Activated CD8-positive, alpha-beta memory T cell treated with anti-CD3 and anti-CD28 coated beads, Interleukin-2, amount 10 ng/mL, durations not matched to agents 7 days and 5 days (primary cell): Measurements from ENCODE around the gene TRIM65. TPM values are rescaled to one million over a fixed set of nuclear protein-coding genes. Genes with fewer than 3 reads are reported as not detected.
A peak's percentile ranks its signal among the peaks of the same experiment; 100 is the strongest.
"Not testable (repeated sequence)": the region's sequence is repeated elsewhere in the genome, so short reads cannot be mapped to it uniquely, and the experiment has no call there.

Source experiments
- ATAC-seq: fragments of 150-1000 bp; cut with Tn5 transposase; one replicate; pipeline ENCODE4 v1.10.0; 2021; ENCODE audit warnings: moderate library complexity
- CTCF ChIA-PET: fragments of 350-600 bp; sonication (Branson Sonifier 250); formaldehyde crosslinking; loops from one replicate; lab custom pipeline; 2021; ENCODE audit warnings: antibody characterized with exemption; lab: Charles Lee
- DNase-seq: peaks from one replicate; pipeline ENCODE4 v3.0.0-alpha.2; 2020
- H3K27ac Mint-ChIP-seq: one replicate; pipeline ENCODE4 v1.8.0; 2021; ENCODE audit warnings: mild to moderate bottlenecking, mixed read lengths
- H3K27me3 Mint-ChIP-seq: one replicate; pipeline ENCODE4 v1.8.0; 2021; ENCODE audit warnings: mixed read lengths
- H3K36me3 Mint-ChIP-seq: one replicate; pipeline ENCODE4 v1.8.0; 2021; ENCODE audit warnings: mild to moderate bottlenecking, mixed read lengths
- H3K4me1 Mint-ChIP-seq: one replicate; pipeline ENCODE4 v1.8.0; 2021; ENCODE audit warnings: mixed read lengths
- H3K4me3 Mint-ChIP-seq: one replicate; pipeline ENCODE4 v1.8.0; 2021; ENCODE audit warnings: mild to moderate bottlenecking, moderate library complexity, mixed read lengths
- H3K9me3 Mint-ChIP-seq: one replicate; pipeline ENCODE4 v1.8.0; 2022; ENCODE audit warnings: low read depth, mixed read lengths
- total RNA-seq, 2 experiments: library from RNA; stranded (reverse); gene quantifications; one replicate each; pipeline ENCODE4 v1.2.3, GENCODE V29; 2021

TRIM65 gene
- total RNA-seq, 2 experiments from 2014 or later = 33.3 to 33.6 TPM

DNA sequence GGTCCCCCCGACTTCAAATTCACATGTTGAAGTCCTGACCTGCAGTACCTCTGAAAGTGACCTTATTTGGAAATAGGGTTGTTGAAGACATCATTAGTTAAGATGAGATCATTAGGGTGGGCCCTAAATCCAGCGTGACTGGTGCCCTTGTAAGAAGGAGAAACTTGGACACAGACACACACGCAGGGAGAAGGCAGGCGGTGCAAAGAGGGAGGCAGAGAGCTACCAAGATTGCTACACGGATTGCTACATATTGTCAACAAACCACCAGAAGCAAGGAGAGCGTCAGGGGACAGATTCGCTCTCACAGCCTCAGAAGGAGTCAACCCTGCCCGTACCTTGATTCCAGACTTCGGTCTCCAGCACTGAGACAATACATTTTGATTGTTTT is 34.8 kb downstream of the TRIM65 start:
- Mint-ChIP-seq H3K27ac (peak overlapping the region; percentile 41), H3K27me3 (no peaks in the 10 kb centered on the region), H3K4me3 (no peak overlapping the region), H3K9me3 (no peaks in the 10 kb centered on the region), H3K4me1 (peaks cover 38% of the 10 kb centered on the region), H3K36me3 (no peaks in the 10 kb centered on the region)
- CTCF ChIA-PET = interaction anchor here (0.8 to 12.8 kb wide), 20 partner anchors 10 to 113 kb away, joined by 3 to 175 read pairs (median 6); partner anchors contain the start of genes GALK1, MRPL38, TRIM47 and TRIM65
- no peak for DNase-seq
- ATAC-seq = no peak

DNA sequence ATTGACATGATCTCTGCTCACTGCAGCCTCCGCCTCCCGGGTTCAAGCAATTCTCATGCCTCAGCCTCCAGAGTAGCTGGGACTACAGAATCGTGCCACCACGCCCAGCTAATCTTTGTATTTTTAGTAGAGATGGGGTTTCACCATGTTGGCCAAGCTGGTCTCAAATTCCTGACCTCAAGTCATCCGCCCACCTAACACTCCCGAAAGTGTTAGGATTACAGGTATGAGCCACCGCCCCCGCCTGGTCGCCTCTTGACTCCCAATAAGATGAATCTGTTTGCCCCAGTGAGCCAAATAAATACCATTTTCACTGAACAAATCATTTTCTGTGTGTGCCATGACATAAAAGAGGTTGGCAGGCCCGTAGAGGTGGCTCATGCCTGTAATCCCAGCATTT is 37.4 kb downstream of the TRIM65 start:
- CTCF ChIA-PET = interaction anchor here (0.9 to 12.8 kb wide), 13 partner anchors 8 to 226 kb away, joined by 3 to 175 read pairs (median 7); partner anchors contain the start of genes GALK1, MRPL38, SMIM5 and TRIM47
- peak overlapping the region; percentile 45 for H3K27ac Mint-ChIP-seq
- H3K9me3 Mint-ChIP-seq, H3K4me3 Mint-ChIP-seq, DNase-seq, H3K36me3 Mint-ChIP-seq, ATAC-seq, H3K27me3 Mint-ChIP-seq: not testable (repeated sequence)
- H3K4me1 Mint-ChIP-seq = peaks cover 33% of the 10 kb centered on the region

GRCh38 chr17:75856062-75856756 is 40.5 kb downstream of the TRIM65 start:
- CTCF ChIA-PET = interaction anchor here (0.9 to 12.8 kb wide), 17 partner anchors 9 to 528 kb away, joined by 3 to 175 read pairs (median 8); partner anchors contain the start of genes GALK1, TRIM47, TRIM65 and UNC13D
- no peaks in the 10 kb centered on the region for H3K9me3 Mint-ChIP-seq
- DNase-seq (peak; percentile 49), ATAC-seq (peak; percentile 31)
- H3K4me1 Mint-ChIP-seq = peaks cover 38% of the 10 kb centered on the region
- H3K36me3 Mint-ChIP-seq = peaks cover 3% of the 10 kb centered on the region
- H3K27me3 Mint-ChIP-seq = no peaks in the 10 kb centered on the region
- H3K27ac Mint-ChIP-seq = peak overlapping the region; percentile 95
- no peak overlapping the region for H3K4me3 Mint-ChIP-seq

GRCh38 chr17:75855310-75856061 is 41.3 kb downstream of the TRIM65 start, which contains the start of gene WBP2:
TSS of gene WBP2 (minus strand) at chr17:75855335. CDS start at chr17:75855297, 38 bp downstream.
- no peaks in the 10 kb centered on the region for H3K27me3 Mint-ChIP-seq
- H3K4me1 Mint-ChIP-seq = peaks cover 38% of the 10 kb centered on the region
- no peak within 1 kb of the TSS for H3K4me3 Mint-ChIP-seq
- DNase-seq (peak; percentile 99), ATAC-seq (peak; percentile 90)
- H3K27ac Mint-ChIP-seq = peak within 1 kb of the TSS; percentile 95
- peaks cover 4% of the 10 kb centered on the region for H3K36me3 Mint-ChIP-seq
- H3K9me3 Mint-ChIP-seq = no peaks in the 10 kb centered on the region
- CTCF ChIA-PET = interaction anchor here (0.9 to 12.8 kb wide), 26 partner anchors 8 to 529 kb away, joined by 3 to 175 read pairs (median 6); partner anchors contain the start of genes GALK1, MRPL38, TRIM47 and TRIM65

DNA sequence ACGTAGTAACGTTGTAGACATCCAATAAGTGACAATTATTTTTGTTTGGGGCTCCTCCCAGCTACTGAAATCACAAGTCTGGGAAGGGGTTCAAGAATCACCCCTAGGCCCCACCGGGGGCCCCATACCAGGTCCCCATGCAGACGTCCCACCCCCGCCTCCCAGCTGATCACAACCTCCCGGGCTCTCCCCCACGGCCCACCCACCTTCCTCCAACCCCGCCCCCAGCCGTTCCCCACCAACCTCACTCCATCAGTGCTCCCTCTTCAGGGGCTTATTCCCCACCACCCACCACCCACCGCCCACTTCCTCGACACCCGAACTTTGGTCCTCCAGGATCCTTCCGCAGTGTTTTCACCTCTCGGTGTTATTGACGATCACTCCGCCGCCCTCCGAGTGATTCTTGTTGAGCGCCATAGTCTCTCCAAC is 41.9 kb downstream of the TRIM65 start:
- no peaks in the 10 kb centered on the region for H3K27me3 Mint-ChIP-seq
- no peak overlapping the region for H3K4me3 Mint-ChIP-seq
- no peak overlapping the region for H3K27ac Mint-ChIP-seq
- CTCF ChIA-PET = interaction anchor here (0.9 to 12.8 kb wide), 27 partner anchors 8 to 529 kb away, joined by 3 to 175 read pairs (median 5); partner anchors contain the start of genes GALK1, MRPL38, TRIM47 and TRIM65
- peaks cover 5% of the 10 kb centered on the region for H3K36me3 Mint-ChIP-seq
- DNase-seq = no peak
- ATAC-seq = peak; percentile 0
- H3K4me1 Mint-ChIP-seq = peaks cover 38% of the 10 kb centered on the region
- no peaks in the 10 kb centered on the region for H3K9me3 Mint-ChIP-seq

DNA sequence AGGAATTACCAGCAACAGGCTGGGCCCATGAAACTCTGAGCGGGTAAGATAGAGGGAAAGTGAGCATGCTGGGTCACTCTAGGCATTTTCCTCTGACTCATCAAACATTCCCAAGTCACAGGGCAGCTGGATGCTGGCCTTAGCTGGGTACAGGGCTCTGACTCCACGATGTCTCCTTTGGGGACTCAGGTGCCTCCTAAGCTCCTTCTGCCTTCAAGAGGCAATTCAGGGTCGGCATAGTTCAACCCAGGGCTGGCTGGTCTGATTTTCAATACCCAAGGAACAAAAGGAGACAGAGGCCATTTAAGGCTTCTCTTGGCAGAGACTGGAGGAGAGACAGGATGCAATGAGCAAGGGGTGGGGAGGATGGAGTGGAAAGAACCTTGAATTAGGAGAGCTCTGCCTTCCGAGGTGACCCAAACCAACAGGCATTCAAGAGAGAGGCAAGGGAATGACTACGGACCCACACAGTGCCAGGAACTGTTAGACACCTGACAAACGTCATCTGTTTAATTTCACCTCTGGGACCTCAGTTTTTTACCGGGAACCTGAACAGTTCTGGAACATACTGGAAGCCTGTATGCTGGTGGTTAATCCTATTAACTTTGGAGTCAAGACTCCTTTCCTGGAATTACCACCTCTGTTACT is 42.5 kb downstream of the TRIM65 start:
- ATAC-seq (no peak), DNase-seq (no peak)
- H3K36me3 Mint-ChIP-seq = peaks cover 10% of the 10 kb centered on the region
- H3K27ac Mint-ChIP-seq = no peak overlapping the region
- peaks cover 36% of the 10 kb centered on the region for H3K4me1 Mint-ChIP-seq
- no peaks in the 10 kb centered on the region for H3K9me3 Mint-ChIP-seq
- no peaks in the 10 kb centered on the region for H3K27me3 Mint-ChIP-seq
- H3K4me3 Mint-ChIP-seq = no peak overlapping the region
- CTCF ChIA-PET = interaction anchor here (1.0 to 12.8 kb wide), 15 partner anchors 10 to 107 kb away, joined by 3 to 175 read pairs (median 9); partner anchors contain the start of genes MRPL38, TRIM47, TRIM65 and UNC13D

GRCh38 chr17:75853433-75853832 is 43.3 kb downstream of the TRIM65 start:
- no peak overlapping the region for H3K4me3 Mint-ChIP-seq
- peak overlapping the region; percentile 40 for H3K27ac Mint-ChIP-seq
- no peak for ATAC-seq
- H3K36me3 Mint-ChIP-seq = peaks cover 12% of the 10 kb centered on the region
- no peaks in the 10 kb centered on the region for H3K9me3 Mint-ChIP-seq
- peaks cover 33% of the 10 kb centered on the region for H3K4me1 Mint-ChIP-seq
- no peak for DNase-seq
- H3K27me3 Mint-ChIP-seq = no peaks in the 10 kb centered on the region
- CTCF ChIA-PET = interaction anchor here (2.8 to 12.8 kb wide), 6 partner anchors 9 to 103 kb away, joined by 9 to 175 read pairs (median 23); partner anchors contain the start of genes TRIM47, TRIM65 and UNC13D

DNA sequence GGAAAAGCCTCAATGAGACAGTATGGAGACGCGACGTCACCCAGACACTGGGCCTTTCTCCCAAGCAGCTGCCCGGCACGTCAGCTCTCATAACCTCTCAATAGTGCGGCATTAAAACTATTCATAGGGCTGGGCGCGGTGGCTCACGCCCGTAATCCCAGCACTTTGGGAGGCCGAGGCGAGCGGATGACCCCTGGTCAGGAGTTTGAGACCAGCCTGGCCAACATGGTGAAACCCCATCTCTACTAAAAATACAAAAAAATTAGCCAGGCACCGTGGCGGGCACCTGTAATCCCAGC is 45.1 kb downstream of the TRIM65 start:
- Mint-ChIP-seq H3K4me1 (peaks cover 29% of the 10 kb centered on the region), H3K36me3 (peaks cover 20% of the 10 kb centered on the region)
- not testable (repeated sequence) for H3K4me3 Mint-ChIP-seq, DNase-seq, H3K9me3 Mint-ChIP-seq, ATAC-seq, H3K27me3 Mint-ChIP-seq, H3K27ac Mint-ChIP-seq
- CTCF ChIA-PET = interaction anchor here (1.0 to 1.3 kb wide), 5 partner anchors 8 to 103 kb away, joined by 3 read pairs; no protein-coding TSS in a partner anchor

DNA sequence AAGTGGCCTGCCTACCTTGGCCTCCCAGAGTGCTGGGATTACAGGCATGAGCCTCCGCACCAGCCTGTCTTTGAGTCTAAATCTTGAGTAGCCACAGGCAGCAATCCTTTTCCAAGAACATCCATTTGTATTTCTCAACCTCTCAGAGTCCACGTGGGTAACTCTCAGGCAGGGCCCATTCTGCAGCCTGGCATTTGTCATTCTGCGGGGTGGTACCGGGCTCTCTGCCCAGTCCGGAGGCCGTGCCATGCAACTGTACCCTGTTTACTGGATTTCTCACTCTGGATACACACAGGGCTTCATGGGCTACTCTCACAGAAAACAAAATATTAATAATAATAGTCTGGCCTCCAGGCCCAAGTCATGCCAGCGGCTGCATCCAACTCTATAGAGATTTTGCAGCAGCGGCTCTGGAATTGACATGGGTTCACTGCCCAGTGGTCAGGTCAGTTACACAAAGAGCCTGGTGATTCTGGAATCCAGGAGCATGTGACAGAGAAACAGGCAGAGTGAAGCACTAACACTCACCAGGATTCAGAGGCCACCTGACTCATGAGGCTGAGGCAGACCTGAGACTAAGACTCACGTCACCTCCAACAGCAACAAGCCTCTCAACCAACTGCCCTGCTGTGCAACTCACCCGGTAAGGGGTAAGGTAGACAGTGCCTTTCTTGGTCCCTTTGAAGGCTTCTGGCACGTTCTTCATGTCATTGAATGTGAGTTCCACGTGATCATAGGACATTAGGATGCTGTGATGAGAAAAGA is 45.6 kb downstream of the TRIM65 start:
- no peak overlapping the region for H3K4me3 Mint-ChIP-seq
- H3K36me3 Mint-ChIP-seq = peaks cover 22% of the 10 kb centered on the region
- peaks cover 24% of the 10 kb centered on the region for H3K4me1 Mint-ChIP-seq
- ATAC-seq (no peak), DNase-seq (no peak)
- H3K9me3 Mint-ChIP-seq = no peaks in the 10 kb centered on the region
- H3K27me3 Mint-ChIP-seq = no peaks in the 10 kb centered on the region
- H3K27ac Mint-ChIP-seq = no peak overlapping the region
- CTCF ChIA-PET = interaction anchor here (1.0 to 4.2 kb wide), 7 partner anchors 10 to 98 kb away, joined by 3 to 39 read pairs (median 4); partner anchors contain the start of gene GALK1

DNA sequence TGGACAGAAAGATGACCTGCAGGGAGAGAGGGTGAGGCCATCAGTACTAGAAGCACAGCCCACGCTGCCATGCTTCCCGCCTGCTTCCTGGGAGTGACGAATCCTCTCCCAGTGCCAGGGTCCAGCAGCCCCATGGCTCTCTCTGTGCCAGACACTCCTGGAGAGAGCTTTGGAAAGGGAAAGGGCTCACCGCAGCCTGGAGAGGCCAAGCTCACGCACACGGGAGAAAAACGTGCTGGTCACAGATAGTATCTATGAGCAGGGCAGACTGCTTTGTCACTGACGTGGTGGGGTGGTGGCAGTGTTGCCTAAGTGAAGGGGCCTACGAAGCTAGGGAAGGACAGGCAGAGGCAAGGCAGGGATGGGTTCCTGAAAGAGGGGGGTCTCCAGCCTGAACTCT is 47.0 kb downstream of the TRIM65 start:
- peaks cover 24% of the 10 kb centered on the region for H3K36me3 Mint-ChIP-seq

DNA sequence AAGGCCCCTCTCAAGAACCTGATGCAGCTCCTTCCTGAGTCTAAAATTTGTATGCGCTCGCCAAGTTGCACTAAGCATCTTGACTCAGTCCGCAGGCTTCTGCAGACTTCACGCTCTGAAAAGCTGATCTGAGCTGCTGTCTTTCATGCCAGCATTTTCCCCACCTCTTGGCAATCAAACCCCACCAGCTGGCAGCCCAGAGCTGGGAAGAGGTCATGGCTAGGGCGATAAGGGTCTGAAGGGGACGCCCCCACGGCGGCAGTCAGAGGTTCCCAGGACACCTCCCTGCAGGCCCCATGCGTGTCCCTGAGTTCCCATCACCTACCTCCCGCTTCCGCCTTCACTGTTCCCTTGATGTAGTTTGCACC is 47.5 kb downstream of the TRIM65 start:
- Mint-ChIP-seq H3K36me3 (peaks cover 24% of the 10 kb centered on the region), H3K27ac (no peak overlapping the region), H3K4me3 (no peak overlapping the region), H3K9me3 (no peaks in the 10 kb centered on the region), H3K27me3 (no peaks in the 10 kb centered on the region), H3K4me1 (peaks cover 28% of the 10 kb centered on the region)
- CTCF ChIA-PET = interaction anchor here (1.0 to 4.2 kb wide), 14 partner anchors 9 to 95 kb away, joined by 3 to 39 read pairs (median 8); partner anchors contain the start of genes GALK1 and TRIM65
- ATAC-seq = no peak
- DNase-seq = no peak

More for the DNA sequence above, 47.0 kb downstream of the TRIM65 start:
- ATAC-seq (no peak), DNase-seq (no peak)
- Mint-ChIP-seq H3K4me3 (no peak overlapping the region), H3K27me3 (no peaks in the 10 kb centered on the region), H3K4me1 (peaks cover 31% of the 10 kb centered on the region), H3K27ac (no peak overlapping the region), H3K9me3 (no peaks in the 10 kb centered on the region)
- CTCF ChIA-PET = interaction anchor here (0.9 to 4.2 kb wide), 14 partner anchors 8 to 102 kb away, joined by 3 to 39 read pairs (median 4); partner anchors contain the start of genes GALK1 and TRIM47
